Endothelial cell of umbilical vein (primary cell): ENCODE data around the gene UTS2. TPM values are rescaled to one million over a fixed set of nuclear protein-coding genes. Genes with fewer than 3 reads are reported as not detected.

Source experiments
- BruUV-seq: library from RNA; stranded (reverse); fragments of 400-500 nt; replicated peaks from 2 replicates; lab custom pipeline; 2021; lab: Mats Ljungman, UMichigan
- CTCF ChIA-PET: fragments of 300-600, 350-600 bp; sonication (Branson Sonifier 250); formaldehyde crosslinking; loops from one replicate; lab custom pipeline; 2021; ENCODE audit warnings: antibody characterized with exemption, inconsistent platforms; lab: Charles Lee
- POLR2A ChIA-PET: fragments of 300-600, 350-600 bp; sonication (Branson Sonifier 250); formaldehyde crosslinking; loops from one replicate; lab custom pipeline; 2021; ENCODE audit warnings: antibody characterized with exemption, inconsistent platforms; lab: Charles Lee
- DNase-seq: peaks from one replicate; pipeline ENCODE4 v3.0.0-alpha.2; 2011; ENCODE audit warnings: low read depth, low spot score
- FAIRE-seq: peaks from 2 replicates; lab custom pipeline; 2011; peaks lifted over from hg19 to GRCh38; lab: Jason Lieb, UNC
- H2AFZ ChIP-seq: 2 replicates; pipeline ENCODE4 v1.6.0; 2012; ENCODE audit warnings: low read depth, low read length, control low read depth, inconsistent platforms
- H3K27ac ChIP-seq: 2 replicates; pipeline ENCODE4 v1.5.1; 2011; ENCODE audit warnings: low read depth, mild to moderate bottlenecking, control low read depth, low read length, moderate library complexity; ENCODE audit not compliant: insufficient read depth
- H3K27me3 ChIP-seq, 2 experiments: 2 replicates each; pipeline versions ENCODE4 v1.6.0 to v1.6.1; 2011; ENCODE audit warnings: low read length in 2 of 2, mixed read lengths in 1 of 2; ENCODE audit not compliant: control insufficient read depth in 2 of 2, insufficient read depth in 2 of 2
- H3K36me3 ChIP-seq, 2 experiments: 2 replicates in 1 of 2; 3 replicates in 1 of 2; pipeline ENCODE4 v1.5.1; 2011; ENCODE audit warnings: low read length in 2 of 2, mild to moderate bottlenecking in 1 of 2, moderate library complexity in 1 of 2; ENCODE audit not compliant: control insufficient read depth in 2 of 2, insufficient read depth in 2 of 2; ENCODE audit errors: extremely low read depth in 1 of 2
- H3K4me1 ChIP-seq: 3 replicates; pipeline ENCODE4 v1.5.1; 2011; ENCODE audit warnings: mild to moderate bottlenecking, low read length; ENCODE audit not compliant: control insufficient read depth, insufficient read depth; ENCODE audit errors: extremely low read depth
- H3K4me2 ChIP-seq: 2 replicates; pipeline ENCODE4 v1.6.1; 2011; ENCODE audit warnings: low read length, control low read depth, mixed read lengths; ENCODE audit not compliant: insufficient read depth
- H3K4me3 ChIP-seq, 3 experiments: fragments of 200-600 bp in 1 of 3; sonication (generic), shearing (Covaris generic) in 1 of 3; replicated peaks in 1 of 3; 2 replicates each; pipeline ENCODE4 v1.5.1; 2011 to 2016; ENCODE audit warnings: control low read depth in 3 of 3, low read length in 3 of 3, mild to moderate bottlenecking in 2 of 3, inconsistent platforms in 1 of 3, low read depth in 1 of 3, moderate library complexity in 1 of 3; ENCODE audit not compliant: insufficient read depth in 1 of 3
- H3K79me2 ChIP-seq: 2 replicates; pipeline ENCODE4 v1.6.0; 2012; ENCODE audit warnings: low read length, inconsistent platforms; ENCODE audit not compliant: control insufficient read depth, insufficient read depth
- H3K9ac ChIP-seq: replicated peaks from 2 replicates; pipeline ENCODE3; 2011; ENCODE audit warnings: low read length, control low read depth; ENCODE audit not compliant: insufficient read depth; ENCODE audit errors: extremely low read depth
- H3K9me1 ChIP-seq: replicated peaks from 3 replicates; pipeline ENCODE4 v1.6.0; 2011; ENCODE audit warnings: mild to moderate bottlenecking, low read length; ENCODE audit not compliant: control insufficient read depth, insufficient read depth; ENCODE audit errors: extremely low read depth
- H3K9me3 ChIP-seq: replicated peaks from 2 replicates; pipeline ENCODE4 v1.5.1; 2012; ENCODE audit warnings: low read length, inconsistent platforms; ENCODE audit not compliant: control insufficient read depth, insufficient read depth
- H4K20me1 ChIP-seq: replicated peaks from 2 replicates; pipeline ENCODE3; 2011; ENCODE audit warnings: mild to moderate bottlenecking, low read length; ENCODE audit not compliant: control insufficient read depth, insufficient read depth; ENCODE audit errors: extremely low read depth
- CTCF ChIP-seq, 2 donors: IDR thresholded peaks; 1 replicate in 1 of 2; 2 replicates in 1 of 2; pipeline ENCODE4 v1.5.1; 2011; ENCODE audit warnings: low read length in 2 of 2, mild to moderate bottlenecking in 2 of 2, moderate library complexity in 2 of 2, control low read depth in 1 of 2, inconsistent platforms in 1 of 2, low read depth in 1 of 2; ENCODE audit not compliant: insufficient read depth in 1 of 2; ENCODE audit errors: extremely low read depth in 1 of 2
- EZH2 ChIP-seq: IDR thresholded peaks from 2 replicates; pipeline ENCODE4 v1.6.1; 2012; ENCODE audit warnings: borderline replicate concordance, low read depth, mild to moderate bottlenecking, moderate library complexity, low read length, inconsistent platforms; ENCODE audit not compliant: severe bottlenecking
- FOS ChIP-seq: IDR thresholded peaks from 2 replicates; pipeline ENCODE4 v1.6.1; 2011; ENCODE audit warnings: mild to moderate bottlenecking, low read length, moderate library complexity, borderline replicate concordance; ENCODE audit not compliant: insufficient read depth
- GATA2 ChIP-seq: IDR thresholded peaks from 2 replicates; pipeline ENCODE4 v1.7.0; 2011; ENCODE audit warnings: low read depth, mild to moderate bottlenecking, moderate library complexity, mixed read lengths, low read length; ENCODE audit not compliant: insufficient read length, insufficient read depth
- JUN ChIP-seq: IDR thresholded peaks from 2 replicates; pipeline ENCODE4 v1.6.1; 2011; ENCODE audit warnings: borderline replicate concordance, low read depth; ENCODE audit not compliant: insufficient read length, insufficient read depth
- MAX ChIP-seq: IDR thresholded peaks from 2 replicates; pipeline ENCODE4 v1.6.1; 2011; ENCODE audit not compliant: insufficient read depth, insufficient read length
- MYC ChIP-seq: IDR thresholded peaks from one replicate; pipeline ENCODE4 v1.6.1; 2011; ENCODE audit warnings: mild to moderate bottlenecking, low read depth, low read length
- POLR2A ChIP-seq: IDR thresholded peaks from 2 replicates; pipeline ENCODE4 v1.6.1; 2012; ENCODE audit warnings: low read depth, mild to moderate bottlenecking, control low read depth, low read length
- POLR2AphosphoS5 ChIP-seq: IDR thresholded peaks from 2 replicates; pipeline ENCODE4 v1.6.1; 2012; ENCODE audit warnings: low read depth, mild to moderate bottlenecking, control low read depth, low read length, moderate library complexity; ENCODE audit not compliant: insufficient read depth
- dilution Hi-C: fragments of 300-500 bp; cut with MboI; formaldehyde crosslinking; loops from one replicate; pipeline ENCODE4 v1.15.0; 2019; ENCODE audit warnings: low sequenced_read_pairs; ENCODE audit not compliant: extremely low pct_ligation_motif_present
- intact Hi-C: fragments of 100-400 bp; cut with micrococcal nuclease; formaldehyde crosslinking; loops from one replicate; pipeline ENCODE4 v1.10.0; 2022
- polyA plus RNA-seq, 4 experiments: library from polyadenylated mRNA; depleted of rRNA in 3 of 4; stranded (reverse) in 3 of 4; unstranded in 1 of 4; fragments of >200 nt; gene quantifications; 2 replicates each; pipeline versions ENCODE4 v1.2.1 to v1.2.3, GENCODE V29; 2011 to 2012; ENCODE audit warnings: missing spikeins in 1 of 4
- total RNA-seq: library from RNA; stranded (reverse); gene quantifications from 2 replicates; pipeline ENCODE4 v1.2.3, GENCODE V29; 2021

Gene UTS2
- total and polyA plus RNA-seq, 2 donors (not counting 3 experiments of a cell fraction or from before 2014, with no cell fraction given), result not detected

- Histone ChIP-seq H2AFZ (no peak overlapping the region), H4K20me1 (no peaks in the 10 kb centered on the region), H3K4me1 (no peaks in the 10 kb centered on the region), H3K4me2 (no peak overlapping the region), H3K9ac (no peak overlapping the region), H3K79me2 (no peaks in the 10 kb centered on the region), H3K27me3 (peaks cover 0 to 2% of the 10 kb centered on the region in 2 experiments), H3K9me3 (no peaks in the 10 kb centered on the region), H3K4me3 (no peak overlapping the region), H3K27ac (no peak overlapping the region), H3K9me1 (no peaks in the 10 kb centered on the region), H3K36me3 (no peaks in the 10 kb centered on the region)
- dilution Hi-C loops, result no loop called here
- no TSS peak for BruUV-seq
- POLR2A ChIA-PET, result no interaction called here
- CTCF ChIA-PET, result interaction anchor here (0.9 to 1.2 kb wide), 2 partner anchors 11 to 19 kb away, joined by 3 read pairs; no protein-coding TSS in a partner anchor
- intact Hi-C loops, result no loop called here
- FAIRE-seq (no peak), DNase-seq (no peak)
- no peak for TF ChIP-seq FOS
- TF ChIP-seq GATA2, result no peak
- TF ChIP-seq POLR2A, result no peak
These were observed 5.3 kb downstream of the UTS2 start for GRCh38 chr1:7847599-7847998.

GRCh38 chr1:7846656-7847055 is 6.2 kb downstream of the UTS2 start:
- intact Hi-C loops (no loop called here), dilution Hi-C loops (no loop called here)
- no peak for FAIRE-seq

More at GRCh38 chr1:7846656-7847055, 6.2 kb downstream of the UTS2 start:
- no peak for TF ChIP-seq GATA2
- TF ChIP-seq MYC, result no peak
- no peak for TF ChIP-seq JUN
- TF ChIP-seq POLR2AphosphoS5, result no peak
- no peak for TF ChIP-seq MAX
- TF ChIP-seq POLR2A, result no peak
- TF ChIP-seq CTCF (IDR thresholded peaks at IDR 0.05; ENCODE audit: extremely low read depth in 1 of 2, insufficient read depth in 1 of 2, low read depth in 1 of 2, low read length in 2 of 2), result no peak
- TF ChIP-seq FOS, result no peak
- TF ChIP-seq EZH2, result no peak
- H3K36me3 ChIP-seq, result no peaks in the 10 kb centered on the region
- no peak overlapping the region for H3K27ac ChIP-seq
- H3K27me3 ChIP-seq, result peaks cover 0 to 2% of the 10 kb centered on the region in 2 experiments
- no peak overlapping the region for H2AFZ ChIP-seq
- ChIA-PET POLR2A (no interaction called here), CTCF (interaction anchor here (1.1 kb wide), 1 partner anchor 31 kb away, joined by 3 read pairs; no protein-coding TSS in a partner anchor)
- no peaks in the 10 kb centered on the region for H3K79me2 ChIP-seq
- no peaks in the 10 kb centered on the region for H4K20me1 ChIP-seq
- no TSS peak for BruUV-seq
- H3K9me1 ChIP-seq, result no peaks in the 10 kb centered on the region
- no peak overlapping the region for H3K4me3 ChIP-seq
- H3K9ac ChIP-seq, result no peak overlapping the region
- H3K4me1 ChIP-seq, result no peaks in the 10 kb centered on the region
- no peak for DNase-seq
- H3K4me2 ChIP-seq, result no peak overlapping the region
- H3K9me3 ChIP-seq, result no peaks in the 10 kb centered on the region
